Nephron progenitor cell (in vitro differentiated cells): ENCODE data around the gene INPP5D.

Source experiments
- DNase-seq: peaks from one replicate; pipeline ENCODE4 v3.0.0; 2021
- H3K27ac Mint-ChIP-seq: 2 replicates; pipeline ENCODE4 v1.8.0; 2021; ENCODE audit warnings: mild to moderate bottlenecking, moderate library complexity, mixed read lengths
- H3K27me3 Mint-ChIP-seq: 2 replicates; pipeline ENCODE4 v1.8.0; 2021; ENCODE audit warnings: mild to moderate bottlenecking, low read depth, mixed read lengths; ENCODE audit not compliant: poor library complexity
- H3K36me3 Mint-ChIP-seq: 2 replicates; pipeline ENCODE4 v1.8.0; 2021; ENCODE audit warnings: low read depth, mixed read lengths
- H3K4me1 Mint-ChIP-seq: 2 replicates; pipeline ENCODE4 v1.8.0; 2021; ENCODE audit warnings: mixed read lengths
- H3K4me3 Mint-ChIP-seq: 2 replicates; pipeline ENCODE4 v1.8.0; 2021; ENCODE audit warnings: mild to moderate bottlenecking, moderate library complexity, mixed read lengths
- H3K9me3 Mint-ChIP-seq: 2 replicates; pipeline ENCODE4 v1.8.0; 2021; ENCODE audit warnings: mild to moderate bottlenecking, moderate library complexity, mixed read lengths
- TF ChIP-seq, protein P1 (sequence below): fragments of 200-600 bp; sonication (generic); IDR thresholded peaks from 2 replicates; pipeline ENCODE4 v1.5.0; 2021; ENCODE audit warnings: antibody characterized with exemption

Gene INPP5D

DNA sequence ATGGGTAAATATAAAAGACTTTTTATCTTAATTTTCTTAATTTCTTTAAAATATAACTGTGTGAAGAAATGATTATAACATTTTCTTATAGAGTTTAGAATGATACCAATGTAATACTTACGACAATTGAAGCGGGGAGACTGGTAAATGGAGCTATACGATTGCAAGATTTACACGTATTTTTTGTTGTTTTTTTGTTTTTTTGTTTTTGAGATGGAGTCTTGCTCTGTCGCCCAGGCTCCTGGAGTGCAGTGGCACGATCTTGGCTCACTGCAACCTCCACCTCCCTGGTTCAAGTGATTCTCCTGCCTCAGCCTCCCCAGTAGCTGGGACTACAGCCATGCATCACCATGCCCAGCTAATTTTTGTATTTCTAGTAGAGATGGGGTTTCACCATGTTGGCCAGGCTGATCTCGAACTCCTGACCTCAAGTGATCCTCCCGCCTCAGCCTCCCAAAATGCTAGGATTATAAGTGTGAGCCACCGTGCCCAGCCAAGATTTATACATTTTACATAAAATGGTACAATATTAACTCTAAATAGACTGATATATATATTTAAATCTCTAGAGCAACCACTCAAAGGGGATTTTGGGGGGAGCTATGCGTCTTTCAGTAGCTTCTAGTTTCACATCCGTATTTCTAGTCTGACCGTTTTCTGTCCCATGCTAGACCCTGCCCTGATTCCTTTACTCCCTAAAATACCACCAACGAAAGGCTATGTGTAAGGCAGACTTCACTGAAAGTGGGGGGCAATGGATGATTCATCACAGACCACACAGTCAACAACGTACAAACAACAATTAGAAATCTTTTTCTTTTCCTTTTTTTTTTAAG is 163.1 kb downstream of the INPP5D start:
- H3K36me3 Mint-ChIP-seq, result no peaks in the 10 kb centered on the region
- no peaks in the 10 kb centered on the region for H3K9me3 Mint-ChIP-seq
- no peak overlapping the region for H3K4me3 Mint-ChIP-seq
- no peak overlapping the region for H3K27ac Mint-ChIP-seq
- peaks cover 7% of the 10 kb centered on the region for H3K27me3 Mint-ChIP-seq
- H3K4me1 Mint-ChIP-seq, result no peaks in the 10 kb centered on the region
- no peak for DNase-seq
- TF ChIP-seq, protein P1, sequence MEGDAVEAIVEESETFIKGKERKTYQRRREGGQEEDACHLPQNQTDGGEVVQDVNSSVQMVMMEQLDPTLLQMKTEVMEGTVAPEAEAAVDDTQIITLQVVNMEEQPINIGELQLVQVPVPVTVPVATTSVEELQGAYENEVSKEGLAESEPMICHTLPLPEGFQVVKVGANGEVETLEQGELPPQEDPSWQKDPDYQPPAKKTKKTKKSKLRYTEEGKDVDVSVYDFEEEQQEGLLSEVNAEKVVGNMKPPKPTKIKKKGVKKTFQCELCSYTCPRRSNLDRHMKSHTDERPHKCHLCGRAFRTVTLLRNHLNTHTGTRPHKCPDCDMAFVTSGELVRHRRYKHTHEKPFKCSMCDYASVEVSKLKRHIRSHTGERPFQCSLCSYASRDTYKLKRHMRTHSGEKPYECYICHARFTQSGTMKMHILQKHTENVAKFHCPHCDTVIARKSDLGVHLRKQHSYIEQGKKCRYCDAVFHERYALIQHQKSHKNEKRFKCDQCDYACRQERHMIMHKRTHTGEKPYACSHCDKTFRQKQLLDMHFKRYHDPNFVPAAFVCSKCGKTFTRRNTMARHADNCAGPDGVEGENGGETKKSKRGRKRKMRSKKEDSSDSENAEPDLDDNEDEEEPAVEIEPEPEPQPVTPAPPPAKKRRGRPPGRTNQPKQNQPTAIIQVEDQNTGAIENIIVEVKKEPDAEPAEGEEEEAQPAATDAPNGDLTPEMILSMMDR, result no peak

DNA sequence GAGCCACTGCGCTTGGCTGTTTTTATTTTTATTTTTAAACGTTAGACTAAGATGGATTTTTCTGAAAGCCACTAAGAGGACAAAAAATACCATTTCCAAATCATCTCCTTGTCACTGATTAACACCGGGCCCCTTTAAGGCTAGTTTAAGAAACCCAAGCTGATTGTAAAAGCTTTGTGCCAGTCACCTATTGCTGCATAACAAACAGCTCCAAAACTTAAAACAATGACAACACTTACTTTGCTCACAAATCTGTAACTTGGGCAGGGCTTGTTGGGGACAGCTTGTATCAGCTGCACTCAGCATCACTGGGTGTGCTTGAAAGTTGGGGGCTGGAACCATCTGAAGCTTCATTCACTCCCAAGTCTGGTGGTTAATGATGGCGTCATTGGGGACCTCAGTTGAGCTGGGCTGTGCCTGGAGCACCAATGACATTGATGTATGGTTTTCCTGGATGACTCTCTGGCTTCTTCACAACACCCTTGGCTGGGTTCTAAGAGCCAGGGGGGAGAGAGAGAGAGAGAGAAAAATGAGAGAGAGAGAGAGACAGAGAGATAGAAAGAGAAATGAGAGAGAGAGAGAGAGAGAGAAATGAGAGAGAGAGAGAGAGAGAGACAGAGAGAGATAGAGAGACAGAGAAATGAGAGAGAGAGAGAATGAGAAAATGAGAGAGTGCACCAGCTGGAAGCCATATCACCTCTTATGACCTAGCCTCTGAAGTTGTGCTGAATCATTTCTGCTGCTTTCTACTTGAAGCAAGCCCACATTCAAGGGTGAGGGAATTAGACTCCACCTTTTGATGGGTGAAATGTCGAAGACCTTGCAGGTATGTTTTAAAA is 165.3 kb downstream of the INPP5D start:
- no peaks in the 10 kb centered on the region for H3K9me3 Mint-ChIP-seq
- DNase-seq, result no peak
- H3K36me3 Mint-ChIP-seq, result no peaks in the 10 kb centered on the region
- H3K27me3 Mint-ChIP-seq, result peaks cover 14% of the 10 kb centered on the region
- H3K4me3 Mint-ChIP-seq, result no peak overlapping the region
- H3K27ac Mint-ChIP-seq, result no peak overlapping the region
- H3K4me1 Mint-ChIP-seq, result no peaks in the 10 kb centered on the region
- TF ChIP-seq, protein P1, result no peak

DNA sequence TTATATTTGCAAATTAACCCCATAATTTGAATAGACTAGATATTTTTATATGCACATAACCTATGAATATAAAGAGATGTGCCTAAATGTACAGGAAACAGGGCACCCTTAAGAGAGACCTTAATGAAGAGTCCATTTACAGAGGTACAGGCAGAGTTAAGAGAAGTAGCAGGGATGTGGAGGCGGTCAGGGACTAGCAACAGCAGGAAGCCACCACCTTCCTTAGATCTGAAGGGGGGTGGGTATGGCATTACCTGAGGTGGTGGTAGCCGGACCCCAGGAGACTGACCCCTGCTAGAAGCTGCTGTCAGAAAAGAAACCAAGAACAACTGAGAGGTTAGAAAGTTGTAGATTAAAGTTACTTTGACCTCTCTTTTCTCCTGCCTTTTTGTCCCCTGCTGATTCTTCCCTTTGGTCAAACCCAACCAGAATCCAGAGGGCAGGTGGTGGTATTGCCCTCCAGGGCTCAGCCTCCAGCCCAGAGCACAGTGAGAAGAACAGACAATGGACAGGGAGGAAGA is 166.4 kb downstream of the INPP5D start:
- Mint-ChIP-seq H3K4me3 (no peak overlapping the region), H3K27ac (no peak overlapping the region), H3K4me1 (no peaks in the 10 kb centered on the region), H3K27me3 (peaks cover 14% of the 10 kb centered on the region), H3K36me3 (no peaks in the 10 kb centered on the region), H3K9me3 (no peaks in the 10 kb centered on the region)
- DNase-seq, result no peak
- TF ChIP-seq, protein P1, result no peak

DNA sequence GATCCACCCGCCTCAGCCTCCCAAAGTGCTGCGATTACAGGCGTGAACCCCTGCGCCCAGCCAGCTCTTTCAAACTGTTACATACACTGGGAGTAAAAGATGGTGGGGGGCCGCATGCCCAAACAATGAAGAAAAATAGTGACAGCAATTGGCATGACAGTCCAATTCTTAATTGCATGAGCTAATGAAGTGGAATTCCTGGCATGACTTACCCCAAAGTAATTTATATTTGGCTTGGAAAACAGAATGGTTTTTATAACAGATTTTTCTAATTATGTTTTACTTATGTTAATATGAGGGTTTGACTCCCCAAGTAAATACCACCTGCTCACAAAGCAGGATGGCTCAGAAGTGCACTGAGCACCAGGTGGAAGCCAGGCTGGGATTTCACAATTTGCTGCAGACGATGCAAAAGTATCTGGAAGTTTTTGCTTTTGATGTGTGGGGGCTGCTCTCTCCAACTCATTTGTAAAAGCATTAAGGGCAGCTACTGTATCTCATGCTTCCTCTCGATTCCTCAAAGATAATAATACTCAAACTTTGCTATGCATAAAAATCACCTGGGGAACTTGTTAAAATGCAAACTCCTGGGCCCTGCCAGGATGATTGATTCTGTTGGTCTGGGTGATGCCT is 167.3 kb downstream of the INPP5D start:
- no peak overlapping the region for H3K4me3 Mint-ChIP-seq
- H3K4me1 Mint-ChIP-seq, result no peaks in the 10 kb centered on the region
- no peak overlapping the region for H3K27ac Mint-ChIP-seq
- peaks cover 14% of the 10 kb centered on the region for H3K27me3 Mint-ChIP-seq
- no peaks in the 10 kb centered on the region for H3K36me3 Mint-ChIP-seq
- no peak for DNase-seq
- no peaks in the 10 kb centered on the region for H3K9me3 Mint-ChIP-seq
- TF ChIP-seq, protein P1, result no peak

DNA sequence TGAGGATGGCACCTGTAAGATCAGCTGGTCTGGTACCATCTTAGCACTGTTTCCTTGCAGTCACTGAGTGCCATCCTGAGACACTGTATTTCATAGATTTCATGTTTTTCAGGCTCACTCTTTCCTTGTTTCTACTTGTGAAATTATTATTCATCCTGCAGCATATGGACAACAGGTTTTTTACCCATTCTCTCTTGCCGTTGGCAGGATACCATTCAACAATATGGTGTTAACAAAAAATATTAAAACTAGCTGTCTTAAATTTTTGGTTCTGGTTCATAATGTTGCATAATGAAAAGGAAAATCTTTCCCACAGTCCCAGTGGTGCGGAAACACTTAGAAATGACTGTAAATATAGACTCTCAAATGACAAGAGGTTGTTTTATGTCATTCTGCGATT is 168.2 kb downstream of the INPP5D start:
- no peaks in the 10 kb centered on the region for H3K9me3 Mint-ChIP-seq
- DNase-seq, result no peak
- H3K4me1 Mint-ChIP-seq, result no peaks in the 10 kb centered on the region
- no peak overlapping the region for H3K27ac Mint-ChIP-seq
- TF ChIP-seq, protein P1, result no peak
- H3K36me3 Mint-ChIP-seq, result no peaks in the 10 kb centered on the region
- no peak overlapping the region for H3K4me3 Mint-ChIP-seq
- peaks cover 10% of the 10 kb centered on the region for H3K27me3 Mint-ChIP-seq
